Tibial artery (tissue), 4 donors: ENCODE measurements around the gene VENTX.

Experiments
- DNase-seq, 2 donors: peaks; one replicate each; pipeline ENCODE4 v3.0.0-alpha.2; 2019
- H3K27ac ChIP-seq, 2 donors: fragments of 200-600 bp; sonication (generic) in 1 of 2; 1 replicate in 1 of 2; 2 replicates in 1 of 2; pipeline ENCODE4 v1.5.1; 2018 to 2019; ENCODE audit warnings: mild to moderate bottlenecking in 1 of 2
- H3K27me3 ChIP-seq, 2 donors: fragments of 200-600 bp; sonication (generic) in 1 of 2; one replicate each; pipeline versions ENCODE4 v1.5.1 to v1.6.0; 2016 to 2019
- H3K36me3 ChIP-seq, 3 donors: fragments of 200-600 bp; sonication (generic) in 2 of 3; one replicate each; pipeline ENCODE4 v1.5.1; 2016 to 2019; ENCODE audit warnings: mild to moderate bottlenecking in 2 of 3
- H3K4me1 ChIP-seq, 4 donors: fragments of 200-600 bp; sonication (generic) in 2 of 4; 1 replicate in 3 of 4; 2 replicates in 1 of 4; pipeline ENCODE4 v1.5.1; 2016 to 2019
- H3K4me3 ChIP-seq, 2 donors: fragments of 200-600 bp; sonication (generic) in 1 of 2; 1 replicate in 1 of 2; 2 replicates in 1 of 2; pipeline ENCODE4 v1.5.1; 2018 to 2019; ENCODE audit warnings: mild to moderate bottlenecking in 2 of 2
- H3K9me3 ChIP-seq, 3 donors: fragments of 200-600 bp; sonication (generic) in 1 of 3; one replicate each; pipeline ENCODE4 v1.5.1; 2016 to 2019
- CTCF ChIP-seq, 2 experiments: fragments of 200-600 bp in 1 of 2; fragments of 450-650 bp in 1 of 2; IDR thresholded peaks; one replicate each; pipeline ENCODE4 v1.5.1; 2017 to 2019; ENCODE audit warnings: antibody characterized with exemption in 2 of 2, mild to moderate bottlenecking in 1 of 2, moderate library complexity in 1 of 2
- intact Hi-C: fragments of 100-400 bp; cut with DNase I; formaldehyde crosslinking; loops from one replicate; pipeline ENCODE4 v1.15.0; 2023; ENCODE audit warnings: low total_unique reads

Gene VENTX

DNA sequence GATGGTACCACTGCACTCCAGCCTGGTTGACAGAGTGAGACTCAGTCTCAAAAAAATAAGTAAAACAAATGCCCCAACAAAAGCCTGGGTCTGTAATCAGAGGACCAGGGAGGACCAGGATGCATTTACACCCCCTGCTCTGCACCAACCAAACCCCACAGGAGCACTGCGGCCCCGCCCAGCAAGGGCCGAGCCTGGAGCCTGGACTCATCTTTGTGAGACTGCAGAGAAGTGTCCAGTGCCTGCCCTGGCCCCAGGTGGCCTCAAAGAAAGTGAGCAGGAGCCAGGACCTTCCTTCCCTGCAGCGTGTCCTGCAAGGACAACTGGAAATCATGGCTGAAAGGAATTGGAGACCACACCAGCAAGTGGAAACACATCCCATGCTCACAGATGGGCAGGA, 46.0 kb upstream of the VENTX start:
- Histone ChIP-seq H3K27ac (no peak overlapping the region), H3K9me3 (peaks cover 0 to 29% (median 6%) of the 10 kb centered on the region in 3 donors), H3K27me3 (peaks cover 0 to 32% of the 10 kb centered on the region in 2 donors), H3K36me3 (no peaks in the 10 kb centered on the region), H3K4me1 (no peaks in the 10 kb centered on the region), H3K4me3 (no peak overlapping the region)
- TF ChIP-seq CTCF (IDR thresholded peaks at IDR 0.05), result no peak
- intact Hi-C loops, result no loop called here
- no peak for DNase-seq

DNA sequence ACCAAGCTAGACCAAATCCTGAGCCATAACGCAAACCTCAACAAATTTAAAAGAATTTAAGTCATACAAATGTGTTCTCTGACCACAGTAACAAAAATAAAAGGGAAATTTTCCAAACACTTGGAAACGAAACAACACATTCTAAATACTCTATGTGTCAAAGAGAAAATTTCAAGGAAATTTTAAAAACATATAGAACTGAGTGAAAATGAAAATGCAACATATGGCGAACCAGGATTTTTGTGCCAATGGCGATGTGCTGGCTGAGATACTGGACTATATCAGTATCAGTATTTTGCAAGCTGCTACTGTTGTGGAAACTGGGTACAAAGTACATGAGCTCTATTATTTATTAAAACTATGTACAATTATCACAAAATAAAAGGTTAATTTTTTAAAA, 43.5 kb upstream of the VENTX start:
- Histone ChIP-seq H3K4me1 (no peaks in the 10 kb centered on the region), H3K9me3 (peaks cover 0 to 29% (median 6%) of the 10 kb centered on the region in 3 donors), H3K27me3 (peaks cover 0 to 31% of the 10 kb centered on the region in 2 donors), H3K4me3 (no peak overlapping the region), H3K27ac (no peak overlapping the region), H3K36me3 (no peaks in the 10 kb centered on the region)
- no peak for DNase-seq
- no peak for TF ChIP-seq CTCF (IDR thresholded peaks at IDR 0.05)
- intact Hi-C loops, result no loop called here

DNA sequence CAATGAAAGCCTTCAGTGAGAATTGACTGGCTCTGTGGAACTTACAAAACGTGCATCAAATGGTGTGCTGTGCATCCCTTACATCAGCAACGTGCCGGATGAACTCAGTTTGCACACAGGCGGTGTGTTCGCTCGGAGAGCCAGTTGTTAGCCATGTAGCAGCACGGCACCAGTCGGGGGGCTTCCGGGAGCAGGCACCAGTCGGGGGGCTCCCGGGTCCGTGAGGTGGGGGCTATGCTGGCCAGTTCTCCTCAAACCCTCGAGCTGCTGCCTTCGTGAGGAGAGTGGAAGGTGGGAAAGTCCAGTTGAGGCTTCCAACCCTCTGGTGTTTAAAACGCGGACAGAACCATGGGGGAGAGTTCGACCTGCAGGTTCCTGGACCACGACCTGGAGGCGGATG, 42.6 kb upstream of the VENTX start:
- TF ChIP-seq CTCF (IDR thresholded peaks at IDR 0.05), result no peak
- no peak overlapping the region for H3K4me3 ChIP-seq
- H3K9me3 ChIP-seq, result peaks cover 0 to 29% (median 6%) of the 10 kb centered on the region in 3 donors
- no peaks in the 10 kb centered on the region for H3K36me3 ChIP-seq
- H3K4me1 ChIP-seq, result no peaks in the 10 kb centered on the region
- intact Hi-C loops, result no loop called here
- no peak for DNase-seq
- H3K27me3 ChIP-seq, result peaks cover 0 to 31% of the 10 kb centered on the region in 2 donors
- H3K27ac ChIP-seq, result no peak overlapping the region

DNA sequence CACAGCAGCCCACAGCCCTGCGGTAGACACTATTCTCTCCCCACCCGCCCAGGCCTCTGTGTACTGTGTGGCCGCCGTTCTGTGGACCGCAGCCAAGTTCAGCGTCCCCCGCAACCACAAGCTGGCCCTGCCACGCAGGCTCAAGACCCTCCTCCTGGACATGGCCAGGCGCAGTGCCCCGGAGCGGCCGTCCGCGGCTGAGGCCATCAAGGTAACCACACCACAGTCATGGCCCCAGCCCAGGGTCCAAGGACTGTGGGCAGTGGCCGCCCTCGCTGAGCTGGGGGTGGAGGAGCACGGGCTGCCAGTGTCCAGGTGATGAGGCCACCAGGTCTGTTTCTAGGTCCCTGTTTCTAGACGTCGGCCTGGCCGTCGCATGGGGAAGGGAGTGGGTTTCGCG, 42.0 kb upstream of the VENTX start:
- TF ChIP-seq CTCF (IDR thresholded peaks at IDR 0.05), result no peak
- DNase-seq, result no peak
- Histone ChIP-seq H3K9me3 (peaks cover 0 to 29% (median 6%) of the 10 kb centered on the region in 3 donors), H3K27me3 (peaks cover 0 to 35% of the 10 kb centered on the region in 2 donors), H3K27ac (no peak overlapping the region), H3K4me3 (no peak overlapping the region), H3K4me1 (no peaks in the 10 kb centered on the region), H3K36me3 (no peaks in the 10 kb centered on the region)
- intact Hi-C loops, result no loop called here

GRCh38 chr10:133196221-133196915, 41.3 kb upstream of the VENTX start:
- intact Hi-C loops, result no loop called here
- Histone ChIP-seq H3K27ac (no peak overlapping the region), H3K36me3 (no peaks in the 10 kb centered on the region), H3K27me3 (peaks cover 0 to 41% of the 10 kb centered on the region in 2 donors), H3K4me3 (no peak overlapping the region), H3K4me1 (no peaks in the 10 kb centered on the region), H3K9me3 (peaks cover 0 to 27% (median 6%) of the 10 kb centered on the region in 3 donors)
- no peak for DNase-seq
- no peak for TF ChIP-seq CTCF (IDR thresholded peaks at IDR 0.05)
